IMR-90 (cell line): ENCODE measurements around the gene TXNDC11. TPM values are rescaled to one million over a fixed set of nuclear protein-coding genes. Genes with fewer than 3 reads are reported as not detected.

Experiments used
- ATAC-seq: fragments of 200-7000 bp; cut with Tn5 transposase; 2 replicates; pipeline ENCODE4 v1.9.1; 2020; ENCODE audit warnings: low read depth, mild to moderate bottlenecking, moderate library complexity
- BruUV-seq: library from RNA; stranded (reverse); fragments of 400-500 nt; replicated peaks from 2 replicates; lab custom pipeline; 2021; lab: Mats Ljungman, UMichigan
- CTCF ChIA-PET: fragments of 300-600 bp; formaldehyde crosslinking; extraction: SDS; loops from one replicate; lab custom pipeline; 2021; ENCODE audit warnings: antibody characterized with exemption; lab: Yijun Ruan, JAX
- POLR2A ChIA-PET: fragments of 300-600 bp; sonication (Branson Sonifier 250); formaldehyde crosslinking; loops from one replicate; lab custom pipeline; 2022; ENCODE audit warnings: antibody characterized with exemption; ENCODE audit not compliant: unreplicated experiment; lab: Charles Lee
- DNase-seq: peaks from one replicate; pipeline ENCODE4 v3.0.0; 2013
- H2AFZ ChIP-seq: replicated peaks from 2 replicates; pipeline ENCODE3; 2013; ENCODE audit warnings: low read length, mild to moderate bottlenecking; ENCODE audit not compliant: poor library complexity
- H2AK5ac ChIP-seq: 2 replicates; pipeline ENCODE4 v1.6.1; 2013; ENCODE audit warnings: low read depth, low read length, inconsistent platforms
- H2AK9ac ChIP-seq: replicated peaks from 2 replicates; pipeline ENCODE3; 2013; ENCODE audit warnings: mild to moderate bottlenecking, low read depth, low read length, moderate library complexity; ENCODE audit not compliant: poor library complexity
- H2BK120ac ChIP-seq: 2 replicates; pipeline ENCODE4 v1.6.1; 2013; ENCODE audit warnings: low read depth, low read length, inconsistent platforms
- H2BK15ac ChIP-seq: 3 replicates; pipeline ENCODE4 v1.6.1; 2013; ENCODE audit warnings: low read depth, low read length, inconsistent platforms
- H2BK20ac ChIP-seq: 2 replicates; pipeline ENCODE4 v1.6.1; 2013; ENCODE audit warnings: low read depth, mild to moderate bottlenecking, inconsistent platforms, low read length, moderate library complexity
- H2BK5ac ChIP-seq: 2 replicates; pipeline ENCODE4 v1.6.1; 2013; ENCODE audit warnings: mild to moderate bottlenecking, low read depth, low read length, inconsistent platforms; ENCODE audit not compliant: poor library complexity, severe bottlenecking
- H3K14ac ChIP-seq: replicated peaks from 2 replicates; pipeline ENCODE4 v1.6.1; 2013; ENCODE audit warnings: low read depth, low read length, inconsistent platforms
- H3K18ac ChIP-seq: 2 replicates; pipeline ENCODE4 v1.6.1; 2013; ENCODE audit warnings: low read depth, low read length, control low read depth
- H3K23ac ChIP-seq: 2 replicates; pipeline ENCODE4 v1.6.1; 2013; ENCODE audit warnings: low read depth, low read length, inconsistent platforms
- H3K27ac ChIP-seq: 2 replicates; pipeline ENCODE4 v1.5.1; 2013; ENCODE audit warnings: mild to moderate bottlenecking, control low read depth, low read length; ENCODE audit not compliant: insufficient read depth
- H3K27me3 ChIP-seq: 2 replicates; pipeline ENCODE4 v1.6.1; 2013; ENCODE audit warnings: low read length; ENCODE audit not compliant: control insufficient read depth, insufficient read depth
- H3K36me3 ChIP-seq: 2 replicates; pipeline ENCODE4 v1.6.1; 2013; ENCODE audit warnings: low read length, mixed read lengths; ENCODE audit not compliant: control insufficient read depth, insufficient read depth
- H3K4ac ChIP-seq: 2 replicates; pipeline ENCODE4 v1.6.1; 2013; ENCODE audit warnings: low read depth, low read length, inconsistent platforms
- H3K4me1 ChIP-seq: 2 replicates; pipeline ENCODE4 v1.6.1; 2013; ENCODE audit warnings: low read length, mixed read lengths; ENCODE audit not compliant: control insufficient read depth, insufficient read depth
- H3K4me2 ChIP-seq: 2 replicates; pipeline ENCODE4 v1.6.1; 2013; ENCODE audit warnings: low read depth, mild to moderate bottlenecking, control low read depth, low read length, moderate library complexity
- H3K4me3 ChIP-seq: 2 replicates; pipeline ENCODE4 v1.5.1; 2013; ENCODE audit warnings: low read depth, mild to moderate bottlenecking, control low read depth, low read length, moderate library complexity; ENCODE audit not compliant: insufficient read depth
- H3K56ac ChIP-seq: 2 replicates; pipeline ENCODE4 v1.6.1; 2013; ENCODE audit warnings: low read length, inconsistent platforms; ENCODE audit not compliant: insufficient read depth; ENCODE audit errors: extremely low read depth
- H3K79me1 ChIP-seq, 2 experiments: 2 replicates each; pipeline ENCODE4 v1.6.1; 2013; ENCODE audit warnings: low read length in 2 of 2, inconsistent platforms in 1 of 2, low read depth in 1 of 2
- H3K9ac ChIP-seq: 2 replicates; pipeline ENCODE4 v1.6.1; 2013; ENCODE audit warnings: low read depth, low read length, control low read depth
- H3K9me1 ChIP-seq: 2 replicates; pipeline ENCODE4 v1.6.1; 2013; ENCODE audit warnings: low read length, inconsistent platforms; ENCODE audit not compliant: insufficient read depth
- H3K9me3 ChIP-seq: 2 replicates; pipeline ENCODE4 v1.6.1; 2013; ENCODE audit warnings: low read length; ENCODE audit not compliant: control insufficient read depth, insufficient read depth
- H4K20me1 ChIP-seq: 2 replicates; pipeline ENCODE4 v1.6.1; 2013; ENCODE audit warnings: low read length, inconsistent platforms; ENCODE audit not compliant: insufficient read depth
- H4K5ac ChIP-seq: 2 replicates; pipeline ENCODE4 v1.6.1; 2013; ENCODE audit warnings: mild to moderate bottlenecking, low read depth, low read length, control low read depth
- H4K8ac ChIP-seq, 2 experiments: 2 replicates each; pipeline ENCODE4 v1.6.1; 2013; ENCODE audit warnings: low read depth in 2 of 2, low read length in 2 of 2, control low read depth in 1 of 2, inconsistent platforms in 1 of 2
- H4K91ac ChIP-seq: 2 replicates; pipeline ENCODE4 v1.6.1; 2013; ENCODE audit warnings: low read depth, low read length, inconsistent platforms; ENCODE audit not compliant: insufficient read depth
- ELK1 ChIP-seq: fragments of 150-350 bp; IDR thresholded peaks from 2 replicates; pipeline ENCODE4 v1.6.1; 2016; ENCODE audit warnings: low read depth, mild to moderate bottlenecking, low read length, moderate library complexity, borderline replicate concordance
- MAZ ChIP-seq: IDR thresholded peaks from 2 replicates; pipeline ENCODE4 v1.6.1; 2012; ENCODE audit warnings: low read depth, mild to moderate bottlenecking, low read length, improper control_type of control experiment, moderate library complexity, borderline replicate concordance
- WGBS, 2 experiments: methylation state at CpG; one replicate each; pipeline versions ENCODE4 v1.1.5 to v1.1.7; 2013; ENCODE audit warnings: missing lambda C conversion rate in 2 of 2; ENCODE audit not compliant: insufficient read length in 1 of 2; ENCODE audit errors: extremely low coverage in 2 of 2; 5-methylcytosine and 5-hydroxymethylcytosine counted together
- dilution Hi-C: fragments of 300-500 bp; cut with HindIII; formaldehyde crosslinking; loops from one replicate; pipeline ENCODE4 v1.14.3; 2018; ENCODE audit warnings: low sequenced_read_pairs; ENCODE audit not compliant: unreplicated experiment
- in situ Hi-C: fragments of 300-500 bp; cut with MboI; formaldehyde crosslinking; loops from 3 replicates; pipeline ENCODE4 v1.14.3; 2019; ENCODE audit warnings: low sequenced_read_pairs, inconsistent platforms, mixed read lengths
- intact Hi-C: fragments of 100-400 bp; cut with micrococcal nuclease; formaldehyde crosslinking; loops from 2 replicates; pipeline ENCODE4 v1.10.0; 2022
- polyA plus RNA-seq, 3 experiments: library from polyadenylated mRNA; depleted of rRNA; stranded (reverse); fragments of >200 nt; gene quantifications; 2 replicates each; pipeline ENCODE4 v1.2.3, GENCODE V29; 2012; ENCODE audit warnings: low replicate concordance in 1 of 3
- total RNA-seq: library from RNA; depleted of rRNA; stranded (reverse); fragments of >200 nt; gene quantifications from 2 replicates; pipeline ENCODE4 v1.2.3, GENCODE V29; 2012

The TXNDC11 gene
- total and polyA plus RNA-seq, 2 of the 4 experiments (the other 2 are of a cell fraction) = 25.3 to 42.9 TPM

DNA sequence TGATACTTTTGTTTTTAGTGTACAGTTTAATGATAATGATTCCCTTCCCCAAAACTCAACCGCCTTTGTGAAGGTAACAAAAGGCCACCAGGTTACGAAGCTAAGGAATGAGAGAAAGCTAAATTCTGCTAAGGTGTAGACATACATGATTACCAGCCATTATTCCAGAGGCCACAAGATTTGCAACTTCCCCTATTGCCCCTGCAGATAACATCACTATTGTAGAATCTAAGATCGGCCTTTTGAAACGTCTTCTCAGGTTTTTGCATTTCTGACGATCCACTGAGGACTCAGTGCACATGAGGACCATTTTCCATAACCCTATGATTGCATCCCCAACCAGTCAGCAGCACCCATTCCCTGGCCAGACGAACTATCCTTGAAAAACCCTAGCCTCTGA is 108.3 kb downstream of the TXNDC11 start:
- no peaks in the 10 kb centered on the region for H3K27me3 ChIP-seq
- H2BK120ac ChIP-seq = peak overlapping the region; percentile 100
- H2AFZ ChIP-seq = no peak overlapping the region
- no peaks in the 10 kb centered on the region for H3K36me3 ChIP-seq
- no peaks in the 10 kb centered on the region for H3K9me3 ChIP-seq
- H3K4ac ChIP-seq = peak overlapping the region; percentile 99
- TF ChIP-seq MAZ (no peak), ELK1 (no peak)
- no peak overlapping the region for H3K4me3 ChIP-seq
- no TSS peak for BruUV-seq
- H3K14ac ChIP-seq = peak overlapping the region; percentile 98; the same call in 1 of the 2 replicates
- peak overlapping the region; percentile 93 for H2AK5ac ChIP-seq
- H3K9me1 ChIP-seq = peaks cover 12% of the 10 kb centered on the region
- peak overlapping the region; percentile 98 for H2BK20ac ChIP-seq
- H2BK5ac ChIP-seq = peak overlapping the region; percentile 10
- no peak for ATAC-seq
- no peak overlapping the region for H3K27ac ChIP-seq
- H4K8ac ChIP-seq = peak overlapping the region; percentile 88 to 99; a peak in 3 of 4 replicates
- no peaks in the 10 kb centered on the region; a peak in 1 of 4 replicates for H3K79me1 ChIP-seq
- in situ Hi-C loops (no loop called here), intact Hi-C loops (no loop called here), dilution Hi-C loops (no loop called here)
- H3K4me1 ChIP-seq = peaks cover 29% of the 10 kb centered on the region
- H4K20me1 ChIP-seq = no peaks in the 10 kb centered on the region
- no peak for DNase-seq
- H2BK15ac ChIP-seq = peak overlapping the region; percentile 99; the same call in 2 of the 3 replicates
- peak overlapping the region; percentile 100 for H4K91ac ChIP-seq
- POLR2A ChIA-PET = no interaction called here
- no peak overlapping the region for H2AK9ac ChIP-seq
- WGBS, 2 experiments = 96% methylated on average over 3 of the region's 6 CpGs; no CpG with 5 or more reads in 1 of the 2 experiments
- CTCF ChIA-PET = no interaction called here
- peak overlapping the region; percentile 72 for H3K18ac ChIP-seq
- no peak overlapping the region for H3K9ac ChIP-seq
- H3K4me2 ChIP-seq = no peak overlapping the region
- H3K23ac ChIP-seq = no peak overlapping the region; the same call in 1 of the 2 replicates
- peak overlapping the region; percentile 70; the same call in 1 of the 2 replicates for H4K5ac ChIP-seq
- no peak overlapping the region for H3K56ac ChIP-seq
